Amniotic epithelial cell (primary cell): ENCODE results near the gene PIM1.
"Not testable (repeated sequence)": the region's sequence is repeated elsewhere in the genome, so short reads cannot be mapped to it uniquely, and the experiment has no call there.

Experiments used
- DNase-seq: peaks from one replicate; pipeline ENCODE4 v3.0.0-alpha.2; 2010; ENCODE audit warnings: low read depth

PIM1 gene

GRCh38 chr6:37190159-37190535 is 20.2 kb downstream of the PIM1 start:
- DNase-seq: peak; percentile 29

GRCh38 chr6:37192666-37193065 is 22.7 kb downstream of the PIM1 start:
- DNase-seq: no peak

- DNase-seq: not testable (repeated sequence)
These were observed 24.9 kb downstream of the PIM1 start for GRCh38 chr6:37194886-37195285.

- DNase-seq: not testable (repeated sequence)
These were observed 26.5 kb downstream of the PIM1 start for GRCh38 chr6:37196451-37196850.

- DNase-seq: no peak
These were observed 30.1 kb downstream of the PIM1 start for GRCh38 chr6:37200085-37200484.

GRCh38 chr6:37201726-37202125 is 31.8 kb downstream of the PIM1 start:
- no peak for DNase-seq

- DNase-seq: peak; percentile 43
These were observed 33.0 kb downstream of the PIM1 start for GRCh38 chr6:37202788-37203491.

GRCh38 chr6:37204014-37204751 is 34.2 kb downstream of the PIM1 start:
- peak; percentile 79 for DNase-seq

- no peak for DNase-seq
These were observed 35.4 kb downstream of the PIM1 start for GRCh38 chr6:37205175-37205996.

- no peak for DNase-seq
These were observed 36.0 kb downstream of the PIM1 start for GRCh38 chr6:37205997-37206340.

- DNase-seq: no peak
These were observed 36.7 kb downstream of the PIM1 start for GRCh38 chr6:37206622-37207021.

GRCh38 chr6:37207903-37208456 is 38.0 kb downstream of the PIM1 start:
- DNase-seq: peak; percentile 75

GRCh38 chr6:37208793-37209192 is 38.8 kb downstream of the PIM1 start:
- DNase-seq: no peak

- no peak for DNase-seq
These were observed 39.7 kb downstream of the PIM1 start for GRCh38 chr6:37209461-37210205.

- peak; percentile 79 for DNase-seq
These were observed 40.5 kb downstream of the PIM1 start for GRCh38 chr6:37210313-37210968.

GRCh38 chr6:37212268-37212667 is 42.3 kb downstream of the PIM1 start:
- DNase-seq: no peak

GRCh38 chr6:37218061-37218460 is 48.1 kb downstream of the PIM1 start:
- DNase-seq: no peak

- DNase-seq: no peak
These were observed 48.6 kb downstream of the PIM1 start for GRCh38 chr6:37218511-37218910.

GRCh38 chr6:37221585-37222124 is 51.7 kb downstream of the PIM1 start:
- peak; percentile 23 for DNase-seq

GRCh38 chr6:37222125-37222967 is 52.4 kb downstream of the PIM1 start:
- DNase-seq: peak; percentile 82
